ENCODE measurements around the gene PHF10. TPM values are rescaled to one million over a fixed set of nuclear protein-coding genes. Genes with fewer than 3 reads are reported as not detected.
A peak's percentile ranks its signal among the peaks of the same experiment; 100 is the strongest.

Gene PHF10
- total and polyA plus RNA-seq, 2 of the 4 experiments (the other 2 are of a cell fraction): 7.3 to 15.9 TPM

- H3K18ac ChIP-seq (ENCODE audit: low read depth, low read length): no peak overlapping the region
- no peaks in the 10 kb centered on the region for H3K27me3 ChIP-seq (ENCODE audit: control insufficient read depth, insufficient read depth, low read length)
- H2BK20ac ChIP-seq (ENCODE audit: low read depth, low read length): no peak overlapping the region
- ATAC-seq (ENCODE audit: low read depth) (no peak), DNase-seq (no peak)
- H2AK9ac ChIP-seq (replicated peaks; ENCODE audit: low read depth, low read length, poor library complexity): no peak overlapping the region
- no peak overlapping the region for H2BK120ac ChIP-seq (ENCODE audit: low read depth, low read length)
- no peak overlapping the region for H3K27ac ChIP-seq (ENCODE audit: insufficient read depth, low read length)
- H3K56ac ChIP-seq (ENCODE audit: extremely low read depth, insufficient read depth, low read length): no peak overlapping the region
- no CpG with 5 or more reads among the region's 3 CpGs for WGBS, 2 experiments (ENCODE audit: extremely low coverage in 2 of 2, insufficient read length in 1 of 2)
- in situ Hi-C loops (cut with MboI; ENCODE audit: low sequenced_read_pairs): loop anchor here (10.0 kb wide), 1 partner anchor 825 kb away; no protein-coding TSS in a partner anchor
- H3K4me2 ChIP-seq (ENCODE audit: low read depth, low read length): no peak overlapping the region
- H3K9me1 ChIP-seq (ENCODE audit: insufficient read depth, low read length): 0 out of 2 replicates have a peak, but pooled peaks cover 3% of the 10 kb centered on the region
- no peak overlapping the region for H4K91ac ChIP-seq (ENCODE audit: insufficient read depth, low read depth, low read length)
- ChIA-PET CTCF (interaction anchor here (0.9 kb wide), 1 partner anchor 10 kb away, joined by 3 read pairs; no protein-coding TSS in a partner anchor), POLR2A (ENCODE audit: unreplicated experiment) (no interaction called here)
- 0 out of 2 replicates have a peak, but pooled peaks cover 3% of the 10 kb centered on the region for H4K20me1 ChIP-seq (ENCODE audit: insufficient read depth, low read length)
- H3K9me3 ChIP-seq (ENCODE audit: control insufficient read depth, insufficient read depth, low read length): no peaks in the 10 kb centered on the region
- dilution Hi-C loops (cut with HindIII; ENCODE audit: low sequenced_read_pairs, unreplicated experiment): no loop called here
- no TSS peak for BruUV-seq (replicated peaks)
- H3K9ac ChIP-seq (ENCODE audit: low read depth, low read length): no peak overlapping the region
- TF ChIP-seq CHD1 (IDR thresholded peaks at IDR 0.05; ENCODE audit: low read depth, low read length): no peak
- TF ChIP-seq MAFK (IDR thresholded peaks at IDR 0.05; ENCODE audit: low read depth, low read length): 0 out of 2 replicates have a peak, but pooled peaks have one; percentile 5
- TF ChIP-seq SMC3 (IDR thresholded peaks at IDR 0.05; ENCODE audit: low read depth, low read length): no peak
- no peak for TF ChIP-seq CTCF (conservative IDR thresholded peaks at IDR 0.05; ENCODE audit: low read depth, low read length)
- no peak for TF ChIP-seq FOS (IDR thresholded peaks at IDR 0.05; ENCODE audit: low read depth, low read length)
- H3K23ac ChIP-seq (ENCODE audit: low read depth, low read length): no peak overlapping the region
- intact Hi-C loops (cut with micrococcal nuclease): no loop called here
- H3K79me1 ChIP-seq (ENCODE audit: low read depth in 1 of 2, low read length in 2 of 2): peaks cover 8 to 10% of the 10 kb centered on the region in 2 experiments
- H2AFZ ChIP-seq (replicated peaks; ENCODE audit: low read length, poor library complexity): no peak overlapping the region
- H3K36me3 ChIP-seq (ENCODE audit: control insufficient read depth, insufficient read depth, low read length): peaks cover 36% of the 10 kb centered on the region
- no peak overlapping the region for H4K5ac ChIP-seq (ENCODE audit: low read depth, low read length)
- no peak overlapping the region for H2BK15ac ChIP-seq (ENCODE audit: low read depth, low read length)
- no peak overlapping the region for H3K4ac ChIP-seq (ENCODE audit: low read depth, low read length)
- H3K4me1 ChIP-seq (ENCODE audit: control insufficient read depth, insufficient read depth, low read length): no peaks in the 10 kb centered on the region
- H2BK5ac ChIP-seq (ENCODE audit: low read depth, low read length, poor library complexity, severe bottlenecking): no peak overlapping the region
- no peak overlapping the region for H3K14ac ChIP-seq (replicated peaks; ENCODE audit: low read depth, low read length)
- H3K4me3 ChIP-seq (ENCODE audit: insufficient read depth, low read depth, low read length): no peak overlapping the region
- H4K8ac ChIP-seq (ENCODE audit: low read depth in 2 of 2, low read length in 2 of 2): no peak overlapping the region
- H2AK5ac ChIP-seq (ENCODE audit: low read depth, low read length): no peak overlapping the region
Measured at GRCh38 chr6:169710009-169710408, 14.3 kb downstream of the PHF10 start.

Measured in IMR-90 (cell line).